Measurements from ENCODE around the gene SLC7A6. TPM values are rescaled to one million over a fixed set of nuclear protein-coding genes. Genes with fewer than 3 reads are reported as not detected.

The SLC7A6 gene
- total and polyA plus RNA-seq, 2 of the 13 experiments (the other 11 are each of a cell fraction or from before 2014, with no cell fraction given), result 35.8 to 70.8 TPM

DNA sequence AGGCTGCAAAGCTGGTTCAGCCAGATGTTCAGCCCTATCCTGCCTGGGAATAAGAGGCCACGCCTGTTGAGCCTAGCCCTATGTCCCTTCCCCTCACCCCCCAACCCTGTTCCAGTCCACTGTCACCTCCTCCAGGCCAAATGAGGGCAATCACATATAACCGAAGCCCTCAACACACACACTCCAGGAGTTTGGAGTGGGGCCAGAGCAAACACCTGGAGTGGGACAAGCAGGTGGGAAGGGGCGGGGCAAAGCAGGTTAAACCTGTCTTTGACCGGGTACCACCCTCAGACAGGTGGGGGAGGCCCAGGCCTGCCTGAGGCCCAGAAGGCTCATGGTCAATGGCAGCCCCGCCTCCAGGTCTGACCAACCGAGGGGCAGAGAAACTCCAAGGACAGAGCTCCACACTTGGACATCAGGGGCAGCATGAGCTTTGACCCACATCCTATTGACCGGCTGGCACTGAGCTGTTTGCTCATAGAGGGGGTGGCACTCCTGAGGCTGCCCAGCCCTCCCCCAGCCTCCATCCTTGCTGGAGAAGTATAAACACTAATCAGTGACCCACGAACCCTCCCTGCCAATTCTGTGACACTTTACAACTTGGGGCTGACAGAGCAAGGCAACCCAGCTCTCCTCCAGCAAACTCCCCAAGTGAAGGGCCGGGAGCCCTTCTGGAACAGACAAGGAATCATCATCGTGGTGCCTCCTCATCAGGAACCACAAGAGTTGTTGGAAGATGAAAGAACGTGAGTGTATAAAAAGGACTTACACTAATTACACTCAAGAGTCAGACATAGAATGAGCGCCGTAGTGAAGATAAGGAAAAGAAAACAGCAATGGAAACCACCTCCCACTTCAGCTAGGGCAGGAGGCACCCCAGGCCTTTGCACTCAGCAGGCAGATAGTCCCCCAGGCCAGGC is 29.9 kb upstream of the SLC7A6 start (continued):
- TF ChIP-seq ZBTB3 (CRISPR knock-in tag; IDR thresholded peaks at IDR 0.05; ENCODE audit: borderline replicate concordance, low read depth) (0 out of 2 replicates have a peak, but pooled peaks have one; percentile 20), SOX5 (CRISPR knock-in tag; IDR thresholded peaks at IDR 0.05; ENCODE audit: borderline replicate concordance) (peak; percentile 53; the same call in 1 of the 2 replicates), ZC3H13 (CRISPR knock-in tag; IDR thresholded peaks at IDR 0.05) (peak; percentile 87; the same call in 1 of the 2 replicates), SPEN (CRISPR knock-in tag; IDR thresholded peaks at IDR 0.05; ENCODE audit: low read depth) (peak; percentile 76), SMYD3 (CRISPR knock-in tag; IDR thresholded peaks at IDR 0.05) (no peak), RFXAP (CRISPR knock-in tag; IDR thresholded peaks at IDR 0.05; ENCODE audit: borderline replicate concordance) (no peak), ZNF281 (CRISPR knock-in tag; IDR thresholded peaks at IDR 0.05; ENCODE audit: borderline replicate concordance) (peak; percentile 92), ZSCAN9 (CRISPR knock-in tag; IDR thresholded peaks at IDR 0.05; ENCODE audit: borderline replicate concordance) (peak; percentile 17; the same call in 1 of the 2 replicates), ZNF326 (CRISPR knock-in tag; IDR thresholded peaks at IDR 0.05; ENCODE audit: borderline replicate concordance) (no peak), ZBTB8A (CRISPR knock-in tag; IDR thresholded peaks at IDR 0.05; ENCODE audit: borderline replicate concordance, low read depth) (no peak; the same call in 1 of the 2 replicates), ZNF841 (CRISPR knock-in tag; IDR thresholded peaks at IDR 0.05; ENCODE audit: borderline replicate concordance) (no peak), HNRNPL (IDR thresholded peaks at IDR 0.05; ENCODE audit: low read depth, low read length) (peak; percentile 96), MAFF (IDR thresholded peaks at IDR 0.05; ENCODE audit: low read depth, low read length) (no peak), ZNF691 (CRISPR knock-in tag; IDR thresholded peaks at IDR 0.05; ENCODE audit: borderline replicate concordance, low read depth) (no peak), AKNA (CRISPR knock-in tag; IDR thresholded peaks at IDR 0.05; ENCODE audit: borderline replicate concordance) (no peak), TOE1 (CRISPR knock-in tag; IDR thresholded peaks at IDR 0.05) (no peak; the same call in 1 of the 2 replicates), ZNF740 (CRISPR knock-in tag; IDR thresholded peaks at IDR 0.05) (peak; percentile 83; the same call in 1 of the 2 replicates), MZF1 (CRISPR knock-in tag; IDR thresholded peaks at IDR 0.05; ENCODE audit: borderline replicate concordance) (no peak), ZNF772 (CRISPR knock-in tag; IDR thresholded peaks at IDR 0.05) (0 out of 2 replicates have a peak, but pooled peaks have one; percentile 37)
